Neural progenitor cell (in vitro differentiated cells): ENCODE measurements around the gene MBD2.

ENCODE experiments used
- EZH2 ChIP-seq: fragments of 200-600 bp; sonication (generic); IDR thresholded peaks from 2 replicates; pipeline ENCODE4 v1.6.1; 2017; ENCODE audit warnings: antibody characterized with exemption, mild to moderate bottlenecking, moderate library complexity
- EZH2phosphoT487 ChIP-seq: fragments of 200-600 bp; sonication (generic); IDR thresholded peaks from 2 replicates; pipeline ENCODE4 v1.6.1; 2017; ENCODE audit warnings: antibody characterized with exemption
- TF ChIP-seq, protein P1 (sequence below): fragments of 200-600 bp; sonication (generic); IDR thresholded peaks from 2 replicates; pipeline ENCODE4 v1.5.1; 2017; ENCODE audit warnings: antibody characterized with exemption, mild to moderate bottlenecking

DNA sequence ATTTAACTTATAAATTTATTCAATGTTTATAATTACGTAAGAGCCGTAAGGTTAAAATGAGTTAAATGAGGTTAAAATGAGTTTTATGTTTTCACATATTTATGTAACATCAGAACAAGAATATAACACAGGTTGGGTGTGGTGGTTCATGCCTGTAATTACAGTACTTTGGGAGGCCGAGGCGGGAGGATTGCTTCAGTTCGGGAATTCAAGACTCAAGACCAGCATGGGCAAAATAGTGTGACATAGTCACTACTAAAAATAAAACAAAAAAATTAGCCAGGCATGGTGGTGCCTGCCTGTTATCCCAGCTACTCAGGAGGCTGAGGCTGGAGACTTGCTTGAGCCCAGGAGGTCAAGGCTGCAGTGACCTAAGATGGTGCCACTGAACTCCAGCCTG lies 9.3 kb upstream of the MBD2 start:
- TF ChIP-seq EZH2phosphoT487 (no peak), EZH2 (no peak)
- TF ChIP-seq, protein P1, sequence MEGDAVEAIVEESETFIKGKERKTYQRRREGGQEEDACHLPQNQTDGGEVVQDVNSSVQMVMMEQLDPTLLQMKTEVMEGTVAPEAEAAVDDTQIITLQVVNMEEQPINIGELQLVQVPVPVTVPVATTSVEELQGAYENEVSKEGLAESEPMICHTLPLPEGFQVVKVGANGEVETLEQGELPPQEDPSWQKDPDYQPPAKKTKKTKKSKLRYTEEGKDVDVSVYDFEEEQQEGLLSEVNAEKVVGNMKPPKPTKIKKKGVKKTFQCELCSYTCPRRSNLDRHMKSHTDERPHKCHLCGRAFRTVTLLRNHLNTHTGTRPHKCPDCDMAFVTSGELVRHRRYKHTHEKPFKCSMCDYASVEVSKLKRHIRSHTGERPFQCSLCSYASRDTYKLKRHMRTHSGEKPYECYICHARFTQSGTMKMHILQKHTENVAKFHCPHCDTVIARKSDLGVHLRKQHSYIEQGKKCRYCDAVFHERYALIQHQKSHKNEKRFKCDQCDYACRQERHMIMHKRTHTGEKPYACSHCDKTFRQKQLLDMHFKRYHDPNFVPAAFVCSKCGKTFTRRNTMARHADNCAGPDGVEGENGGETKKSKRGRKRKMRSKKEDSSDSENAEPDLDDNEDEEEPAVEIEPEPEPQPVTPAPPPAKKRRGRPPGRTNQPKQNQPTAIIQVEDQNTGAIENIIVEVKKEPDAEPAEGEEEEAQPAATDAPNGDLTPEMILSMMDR = no peak
